Measurements from ENCODE around the gene HOMER1.

The HOMER1 gene

GRCh38 chr5:79489773-79490172 is 24.2 kb downstream of the HOMER1 start:
- no peak for DNase-seq (ENCODE audit: low read depth, low spot score)

- DNase-seq (ENCODE audit: low read depth, low spot score) = no peak
These were observed 25.2 kb downstream of the HOMER1 start for GRCh38 chr5:79488775-79489174.

- no peak for DNase-seq (ENCODE audit: low read depth, low spot score)
These were observed 25.9 kb downstream of the HOMER1 start for GRCh38 chr5:79488058-79488457.

GRCh38 chr5:79487251-79487650 is 26.7 kb downstream of the HOMER1 start:
- no peak for DNase-seq (ENCODE audit: low read depth, low spot score)

GRCh38 chr5:79486116-79486515 is 27.8 kb downstream of the HOMER1 start:
- no peak for DNase-seq (ENCODE audit: low read depth, low spot score)

GRCh38 chr5:79484731-79485130 is 29.2 kb downstream of the HOMER1 start:
- DNase-seq (ENCODE audit: low read depth, low spot score) = no peak

GRCh38 chr5:79481574-79481973 is 32.4 kb downstream of the HOMER1 start:
- DNase-seq (ENCODE audit: low read depth, low spot score) = no peak

- DNase-seq (ENCODE audit: low read depth, low spot score) = no peak
These were observed 32.9 kb downstream of the HOMER1 start for GRCh38 chr5:79480991-79481390.

- DNase-seq (ENCODE audit: low read depth, low spot score) = no peak
These were observed 38.8 kb downstream of the HOMER1 start for GRCh38 chr5:79475152-79475466.

GRCh38 chr5:79474367-79475151 is 39.4 kb downstream of the HOMER1 start:
- no peak for DNase-seq (ENCODE audit: low read depth, low spot score)

- DNase-seq (ENCODE audit: low read depth, low spot score) = peak; percentile 25
These were observed 42.4 kb downstream of the HOMER1 start for GRCh38 chr5:79471556-79471955.

GRCh38 chr5:79464695-79465332 is 49.1 kb downstream of the HOMER1 start:
- no peak for DNase-seq (ENCODE audit: low read depth, low spot score)

- no peak for DNase-seq (ENCODE audit: low read depth, low spot score)
These were observed 49.7 kb downstream of the HOMER1 start for GRCh38 chr5:79464278-79464677.

- DNase-seq (ENCODE audit: low read depth, low spot score) = no peak
These were observed 54.3 kb downstream of the HOMER1 start for GRCh38 chr5:79459626-79460025.

GRCh38 chr5:79456890-79457583 is 56.9 kb downstream of the HOMER1 start:
- no peak for DNase-seq (ENCODE audit: low read depth, low spot score)

- no peak for DNase-seq (ENCODE audit: low read depth, low spot score)
These were observed 57.5 kb downstream of the HOMER1 start for GRCh38 chr5:79456400-79456799.

GRCh38 chr5:79454043-79454442 is 59.9 kb downstream of the HOMER1 start:
- no peak for DNase-seq (ENCODE audit: low read depth, low spot score)

GRCh38 chr5:79448336-79448735 is 65.6 kb downstream of the HOMER1 start:
- no peak for DNase-seq (ENCODE audit: low read depth, low spot score)

GRCh38 chr5:79436821-79437220 is 77.1 kb downstream of the HOMER1 start:
- DNase-seq (ENCODE audit: low read depth, low spot score) = no peak

GRCh38 chr5:79436224-79436623 is 77.7 kb downstream of the HOMER1 start:
- DNase-seq (ENCODE audit: low read depth, low spot score) = no peak

- no peak for DNase-seq (ENCODE audit: low read depth, low spot score)
These were observed 83.7 kb downstream of the HOMER1 start for GRCh38 chr5:79430196-79430595.

- DNase-seq (ENCODE audit: low read depth, low spot score) = no peak
These were observed 90.6 kb downstream of the HOMER1 start for GRCh38 chr5:79423296-79423695.

- DNase-seq (ENCODE audit: low read depth, low spot score) = no peak
These were observed 93.7 kb downstream of the HOMER1 start for GRCh38 chr5:79420248-79420647.
